Right forelimb (tissue), 1 donor: ENCODE data around the gene NCOA1.
"Not testable (repeated sequence)": the region's sequence is repeated elsewhere in the genome, so short reads cannot be mapped to it uniquely, and the experiment has no call there.

ENCODE experiments used
- DNase-seq: peaks from one replicate; pipeline ENCODE4 v3.0.0-alpha.2; 2018

NCOA1 gene

DNA sequence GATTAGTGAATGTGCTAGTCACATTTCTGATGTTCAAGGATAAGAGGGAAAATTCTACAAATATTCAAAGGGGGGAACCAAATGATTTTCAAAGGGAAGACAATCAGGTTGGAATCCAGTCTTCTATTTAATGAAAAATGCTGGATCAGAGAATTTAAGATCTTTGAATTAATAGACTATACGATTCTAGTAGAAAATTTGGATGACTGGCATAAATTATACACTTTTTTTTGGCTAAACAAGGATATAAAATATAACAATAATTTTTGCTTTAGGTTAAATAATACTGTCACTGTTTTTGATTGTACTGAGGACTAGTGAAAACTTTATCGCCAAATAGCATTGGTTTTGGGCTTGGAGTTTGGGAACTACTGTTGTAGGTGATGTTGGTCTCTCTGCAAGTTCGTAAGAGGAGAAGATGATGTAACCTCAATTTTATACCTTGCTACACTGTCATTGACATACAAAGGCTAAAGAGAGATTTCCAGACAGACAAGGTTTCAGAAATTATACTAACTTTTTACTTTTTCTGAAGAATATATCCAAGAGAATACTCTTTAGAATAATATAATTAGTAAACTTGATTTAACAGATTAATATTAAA lies 51.3 kb downstream of the NCOA1 start:
- no peak for DNase-seq

DNA sequence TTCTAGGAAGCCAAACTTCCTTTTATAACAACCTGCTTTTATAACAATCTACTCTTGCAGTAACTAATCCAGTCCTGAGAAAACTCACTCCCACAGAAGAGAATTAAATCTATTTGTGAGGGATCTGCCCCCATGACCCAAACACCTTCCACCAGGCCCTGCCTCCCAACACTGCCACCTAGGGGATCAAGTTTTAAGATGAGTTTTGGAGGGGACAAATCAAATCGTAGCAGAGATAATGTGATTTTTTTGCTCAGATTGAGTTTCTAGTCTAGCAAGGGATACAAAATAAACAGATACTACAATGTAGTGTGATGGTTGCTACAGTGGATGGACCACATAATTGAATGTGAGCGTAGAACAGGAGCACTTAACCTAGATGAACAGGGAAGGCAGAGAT lies 52.2 kb downstream of the NCOA1 start:
- DNase-seq: no peak

DNA sequence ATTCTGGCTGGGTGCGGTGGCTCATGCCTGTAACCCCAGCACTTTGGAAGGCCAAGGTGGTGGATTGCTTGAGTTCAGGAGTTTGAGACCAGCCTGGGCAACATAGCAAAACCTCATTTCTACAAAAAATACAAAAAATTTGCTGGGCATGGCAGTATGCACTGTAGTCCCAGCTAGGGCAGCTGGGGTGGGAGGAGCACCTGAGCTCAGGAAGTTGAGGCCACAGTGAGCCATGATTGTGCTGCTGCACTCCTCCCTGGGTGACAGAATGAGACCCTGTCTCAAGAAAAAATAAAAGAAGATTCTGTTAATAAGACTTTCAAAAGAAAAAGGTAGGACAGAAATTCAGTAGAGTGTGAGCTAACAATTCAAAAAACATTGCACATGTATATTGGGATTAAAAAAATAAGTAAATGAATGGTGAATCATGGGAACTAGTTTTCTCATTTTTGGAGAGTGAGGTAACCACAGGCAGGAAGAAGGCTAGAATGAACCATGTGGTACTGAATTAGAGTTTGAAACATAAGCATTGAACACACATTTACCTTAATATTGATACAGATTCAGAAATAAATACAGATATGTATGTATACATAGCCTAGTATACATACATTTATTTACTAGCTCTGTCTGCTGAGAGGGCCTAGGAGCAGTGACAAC lies 53.5 kb downstream of the NCOA1 start:
- no peak for DNase-seq

DNA sequence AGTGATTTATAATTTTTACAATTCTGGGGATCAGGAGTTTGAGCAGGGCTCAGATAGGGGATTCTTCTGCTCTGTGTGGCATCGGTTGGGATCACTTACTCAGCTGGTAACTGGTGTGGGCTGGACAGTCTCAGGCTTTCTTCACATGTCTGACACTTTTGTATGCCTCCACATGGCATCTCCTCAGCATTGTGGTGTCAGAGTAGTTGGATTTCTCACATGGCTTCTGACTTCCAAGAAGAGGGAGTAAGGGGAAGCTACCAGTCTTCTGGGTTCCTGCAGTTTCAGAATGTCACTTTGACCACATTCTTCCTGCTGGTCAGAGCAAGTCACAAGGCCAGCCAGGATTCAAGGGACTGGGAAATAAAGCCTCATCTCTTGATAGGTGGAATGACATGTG lies 55.6 kb downstream of the NCOA1 start:
- no peak for DNase-seq

DNA sequence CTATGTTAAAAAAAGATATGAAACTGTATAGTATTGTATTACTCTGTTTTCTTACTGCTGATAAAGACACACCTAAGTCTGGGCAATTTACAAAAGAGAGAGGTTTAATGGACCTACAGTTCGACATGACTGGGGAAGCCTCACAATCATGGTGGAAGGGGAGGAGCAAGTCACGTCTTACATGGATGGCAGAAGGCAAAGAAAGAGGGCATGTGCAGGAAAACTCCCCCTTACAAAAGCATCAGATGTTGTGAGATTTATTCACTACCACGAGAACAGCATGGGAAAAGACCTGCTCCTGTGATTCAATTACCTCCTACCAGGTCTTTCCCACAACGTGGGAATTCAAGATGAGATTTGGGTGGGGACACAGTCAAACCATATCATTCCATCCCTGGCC lies 57.0 kb downstream of the NCOA1 start:
- DNase-seq: no peak

DNA sequence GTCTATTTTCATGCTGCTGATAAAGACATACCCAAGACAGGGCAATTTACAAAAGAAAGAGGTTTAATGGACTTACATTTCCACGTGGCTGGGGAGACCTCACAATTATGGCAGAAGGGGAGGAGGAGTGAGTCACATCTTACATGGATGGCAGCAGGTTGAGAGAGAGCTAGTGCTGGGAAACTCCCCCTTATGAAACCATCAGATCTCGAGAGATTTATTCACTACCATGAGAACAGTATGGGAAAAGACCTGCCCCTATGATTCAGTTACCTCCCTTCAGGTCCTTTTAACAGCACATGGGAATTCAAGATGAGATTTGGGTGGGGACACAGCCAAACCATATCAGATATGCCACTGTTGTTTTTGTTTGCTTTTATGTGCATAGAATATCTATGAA lies 59.2 kb downstream of the NCOA1 start:
- not testable (repeated sequence) for DNase-seq

DNA sequence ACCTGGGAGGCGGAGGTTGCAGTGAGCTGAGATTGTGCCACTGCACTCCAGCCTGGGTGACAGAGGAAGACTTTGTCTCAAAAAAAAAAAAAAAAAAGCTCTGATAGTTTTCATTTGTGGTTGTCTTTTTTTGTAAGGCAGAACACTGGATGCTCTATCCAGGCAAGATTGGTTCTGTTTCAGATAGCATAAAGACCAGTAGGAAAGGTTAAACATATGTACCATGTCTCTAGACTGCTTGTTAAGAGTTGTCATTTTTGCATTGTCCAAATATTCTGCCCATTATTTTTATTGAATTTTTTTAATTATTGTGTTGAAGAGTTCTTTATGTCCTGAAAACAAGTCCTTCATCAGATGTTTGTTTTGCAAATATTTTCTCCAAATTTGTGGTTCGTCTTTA lies 60.0 kb downstream of the NCOA1 start:
- no peak for DNase-seq

DNA sequence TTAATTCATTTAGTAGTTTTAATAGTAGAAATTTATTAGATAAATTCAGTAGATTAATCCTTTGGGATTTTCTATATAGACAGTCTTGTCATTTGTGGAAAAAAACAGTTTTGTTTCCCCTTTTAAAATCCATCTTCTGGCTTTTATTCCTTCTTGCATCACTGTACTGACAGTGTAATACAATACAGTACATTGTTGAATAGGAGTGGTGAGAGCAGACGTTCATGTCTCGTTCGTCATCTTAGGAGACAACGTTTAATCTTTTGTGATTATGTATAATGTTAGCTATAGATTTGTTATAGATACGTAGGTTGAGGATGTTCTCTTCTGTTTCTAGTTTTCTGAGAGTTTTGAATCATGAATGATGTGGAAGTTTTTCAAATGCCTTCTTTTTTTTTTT lies 61.8 kb downstream of the NCOA1 start:
- DNase-seq: no peak

DNA sequence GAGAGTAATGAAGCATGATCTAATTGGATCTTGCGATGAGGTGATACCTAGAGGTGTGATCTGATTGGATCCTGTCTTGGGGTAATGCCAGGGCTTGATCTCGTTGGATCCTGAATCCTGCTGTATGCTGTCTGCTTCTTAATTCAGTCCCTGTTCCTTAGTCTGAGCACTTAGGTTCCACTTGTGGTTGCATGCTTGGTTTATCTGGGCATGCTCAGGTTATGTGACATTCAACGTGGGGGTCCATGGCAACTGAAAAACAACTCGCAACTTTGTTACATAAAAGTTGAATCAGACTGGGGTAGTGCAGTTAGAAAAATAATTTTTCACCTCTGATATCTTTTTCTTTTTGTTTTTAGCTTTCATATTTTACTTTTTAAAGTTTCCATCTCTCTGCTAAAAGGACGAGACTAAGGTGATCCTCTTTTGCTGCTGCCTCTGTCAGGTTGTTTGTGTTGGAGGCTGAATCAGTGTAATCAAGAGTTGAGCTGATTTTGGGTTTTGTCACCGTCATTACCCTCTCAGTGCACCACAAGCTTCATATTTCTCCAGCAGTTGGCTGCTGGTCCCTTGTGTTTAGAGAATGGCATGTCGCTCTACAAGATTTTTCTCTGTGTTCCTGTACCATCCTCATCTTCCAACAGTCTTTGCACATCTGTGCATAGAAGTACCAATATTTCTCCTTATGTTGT lies 67.9 kb downstream of the NCOA1 start:
- DNase-seq: no peak

DNA sequence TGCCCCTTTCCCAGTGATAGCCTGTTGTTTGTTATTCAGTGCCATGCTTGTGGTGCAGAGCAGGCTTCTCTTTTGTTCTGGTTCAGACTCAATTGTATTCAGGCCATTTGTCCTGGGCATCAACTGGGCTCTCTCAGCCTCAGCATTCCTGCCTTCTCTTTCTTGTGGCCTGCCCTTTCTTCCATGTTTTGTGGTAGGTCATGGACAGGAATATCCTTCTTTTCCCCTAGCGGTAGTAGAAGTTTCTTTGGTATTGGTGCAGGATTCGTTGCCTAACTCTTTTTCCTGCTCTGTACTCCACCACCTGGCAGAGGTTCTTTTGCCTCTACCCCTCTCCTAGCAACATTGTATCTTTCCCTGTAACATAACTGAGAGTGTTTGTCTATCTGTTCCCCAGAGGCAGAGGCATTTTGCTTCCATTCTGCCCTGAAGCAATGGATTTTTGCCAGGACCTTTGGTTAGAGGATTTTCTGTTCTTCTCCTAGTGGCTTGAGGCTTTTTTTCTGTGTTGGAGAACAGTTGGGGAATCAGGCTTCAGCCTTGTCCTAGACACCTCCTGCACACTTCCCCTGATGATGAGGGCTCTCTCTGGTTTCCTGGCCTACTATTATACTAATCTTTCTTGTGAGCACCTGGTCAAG lies 68.5 kb downstream of the NCOA1 start:
- DNase-seq: no peak

DNA sequence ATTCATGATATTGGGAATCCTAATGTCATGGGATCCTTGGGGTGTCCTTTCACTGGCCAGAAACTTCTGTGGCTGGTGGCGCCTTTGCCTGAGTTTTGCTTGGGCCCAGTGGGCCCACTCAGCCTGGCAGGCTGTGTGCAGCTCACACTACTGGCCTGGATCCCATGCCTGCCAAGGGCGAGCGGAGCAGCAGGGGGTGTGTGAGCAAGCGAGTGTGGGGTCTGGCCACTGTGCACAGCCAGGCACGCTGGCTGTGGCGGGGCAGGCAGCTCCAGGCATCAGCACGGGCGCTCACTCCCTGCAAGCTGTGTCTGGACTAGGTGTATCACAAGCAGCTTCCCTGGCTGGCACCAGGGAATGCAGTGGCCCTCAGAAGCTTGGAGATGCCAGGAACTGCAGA lies 74.5 kb downstream of the NCOA1 start:
- no peak for DNase-seq

DNA sequence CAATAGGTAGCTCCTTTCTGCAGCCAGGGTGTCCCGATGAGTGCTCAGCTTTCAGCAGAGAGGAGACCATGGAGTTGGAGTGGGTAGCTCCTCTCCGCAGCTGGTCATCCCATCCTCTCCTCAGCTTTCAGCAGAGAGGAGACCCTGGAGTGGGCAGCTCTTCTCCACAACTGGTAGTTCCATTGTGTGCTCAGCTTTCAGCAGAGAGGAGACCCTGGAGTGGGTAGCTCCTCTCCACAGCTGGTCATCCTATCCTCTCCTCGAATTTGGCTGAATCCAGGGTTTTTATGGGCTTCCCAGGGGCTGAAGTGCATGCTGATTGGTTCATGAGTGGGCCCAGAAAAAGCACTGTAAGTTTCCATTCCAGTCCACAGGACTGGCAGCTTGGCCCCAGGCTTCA lies 75.2 kb downstream of the NCOA1 start:
- DNase-seq: no peak

DNA sequence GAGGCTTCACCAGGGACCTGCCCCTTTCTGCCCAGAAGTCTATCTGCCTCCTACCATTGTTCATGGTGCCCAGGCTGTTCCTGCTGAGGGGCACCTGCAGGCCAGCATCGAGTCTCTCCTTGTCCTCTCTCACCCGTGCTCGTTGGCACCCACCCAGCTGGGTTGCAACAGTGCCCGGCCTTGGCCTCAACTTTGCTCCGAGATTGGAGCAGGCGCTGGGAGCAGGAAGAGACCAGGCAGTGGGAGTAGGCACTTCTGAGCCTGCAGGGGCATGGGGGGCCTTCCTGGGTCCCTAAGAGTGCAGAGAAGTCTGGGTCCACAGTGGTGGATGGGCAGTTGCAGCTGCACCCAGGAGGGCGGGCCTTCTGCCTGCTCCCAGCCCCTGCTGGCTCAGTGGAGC lies 75.6 kb downstream of the NCOA1 start:
- no peak for DNase-seq

DNA sequence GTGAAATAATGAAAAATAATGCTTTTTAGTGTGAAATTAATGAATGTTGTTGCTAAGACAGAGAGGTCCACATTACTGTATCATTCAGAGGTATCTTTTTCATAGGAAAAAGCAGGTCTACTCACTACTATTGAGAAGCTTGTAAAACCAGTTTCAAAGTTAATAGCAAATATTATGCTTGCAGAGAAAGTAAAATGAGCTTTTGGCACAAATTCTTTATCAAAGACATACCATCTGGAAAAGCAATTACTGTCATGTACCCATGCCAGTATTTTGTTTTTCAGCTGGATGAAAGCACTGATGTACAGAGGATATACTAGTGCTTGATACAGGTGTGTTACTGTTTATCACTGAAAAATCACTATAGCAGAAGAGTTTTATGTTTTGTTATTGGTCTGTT lies 77.5 kb downstream of the NCOA1 start:
- DNase-seq: no peak

DNA sequence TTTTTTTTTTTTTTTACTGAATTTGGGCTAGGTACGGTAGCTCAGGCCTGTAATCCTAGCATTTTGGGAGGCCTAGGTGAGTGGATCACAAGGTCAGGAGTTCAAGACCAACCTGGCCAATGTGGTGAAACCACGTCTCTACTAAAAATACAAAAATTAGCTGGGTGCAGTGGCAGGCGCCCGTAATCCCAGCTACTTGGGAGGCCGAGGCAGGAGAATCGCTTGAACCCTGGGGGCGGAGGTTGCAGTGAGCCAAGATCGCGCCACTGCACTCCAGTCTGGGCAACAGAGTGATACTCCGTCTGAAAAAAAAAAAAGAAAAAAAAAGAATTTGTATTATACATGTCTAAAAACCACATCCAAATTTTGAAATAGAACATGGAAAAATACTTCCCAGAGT lies 78.5 kb downstream of the NCOA1 start:
- DNase-seq: not testable (repeated sequence)

DNA sequence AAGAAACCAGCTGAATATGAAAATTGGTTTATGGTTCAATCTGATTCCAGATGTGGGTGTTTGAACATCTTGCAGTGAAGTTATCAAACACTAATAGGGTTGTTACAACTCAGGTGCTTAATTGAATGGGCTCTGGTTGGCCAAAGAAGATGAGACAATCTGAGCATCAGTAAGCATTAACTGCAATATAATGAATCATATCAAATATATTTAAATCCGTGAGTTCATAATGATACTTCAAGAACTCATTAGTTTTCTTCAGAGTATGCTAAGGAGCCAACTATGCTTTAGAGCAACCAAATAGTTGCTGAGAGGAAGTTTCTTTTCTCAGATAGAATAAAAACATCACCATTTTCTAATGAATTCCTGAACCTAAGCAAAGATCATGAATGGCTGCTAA lies 79.2 kb downstream of the NCOA1 start:
- no peak for DNase-seq

DNA sequence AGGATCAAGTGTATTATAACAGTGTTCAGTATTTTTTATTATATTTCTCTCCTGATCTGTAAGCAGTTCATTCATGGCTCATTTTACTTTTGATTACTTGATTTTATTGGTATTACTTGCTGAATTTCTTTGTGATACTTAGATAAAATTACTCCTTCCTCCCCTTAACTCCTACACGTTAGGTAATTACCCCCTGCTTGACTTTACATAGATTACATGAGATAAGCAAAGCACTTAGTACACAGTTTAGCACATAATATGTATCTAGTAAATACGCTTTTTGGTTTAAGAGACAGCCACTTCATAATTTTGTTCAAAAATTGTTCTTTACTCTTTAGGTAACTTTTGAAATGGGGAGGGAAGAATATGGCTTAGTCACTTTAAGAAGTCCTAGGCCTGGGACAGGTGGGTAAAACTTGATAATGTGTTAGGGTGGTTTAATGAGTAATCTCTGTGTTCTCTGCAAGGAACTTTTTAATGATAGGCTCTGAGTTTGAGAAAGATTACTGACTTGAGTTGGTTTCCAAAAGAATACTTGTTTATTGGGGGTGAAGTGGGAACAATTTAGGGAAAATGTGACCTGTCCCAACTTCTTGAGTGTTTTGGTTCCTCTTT lies 80.9 kb downstream of the NCOA1 start:
- no peak for DNase-seq

DNA sequence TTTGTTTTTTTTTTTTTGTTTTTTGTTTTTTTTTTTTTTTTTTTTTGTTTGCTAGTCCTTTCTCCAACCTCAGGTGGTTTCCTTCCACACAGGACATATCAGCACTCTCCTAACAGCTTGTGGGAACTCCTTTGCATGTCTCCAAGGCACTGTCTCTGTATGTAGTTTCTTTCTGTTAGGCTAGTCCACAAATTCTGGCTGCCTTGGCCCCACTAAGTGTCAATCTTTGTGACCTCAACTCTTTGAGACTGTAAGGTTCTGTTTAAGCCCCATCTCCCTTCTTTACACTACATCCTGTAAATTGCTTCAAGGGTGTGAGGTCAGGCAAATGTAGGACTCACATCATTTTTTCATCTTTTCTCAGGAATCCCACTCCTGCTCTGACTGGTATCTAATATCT lies 85.1 kb downstream of the NCOA1 start:
- DNase-seq: no peak

DNA sequence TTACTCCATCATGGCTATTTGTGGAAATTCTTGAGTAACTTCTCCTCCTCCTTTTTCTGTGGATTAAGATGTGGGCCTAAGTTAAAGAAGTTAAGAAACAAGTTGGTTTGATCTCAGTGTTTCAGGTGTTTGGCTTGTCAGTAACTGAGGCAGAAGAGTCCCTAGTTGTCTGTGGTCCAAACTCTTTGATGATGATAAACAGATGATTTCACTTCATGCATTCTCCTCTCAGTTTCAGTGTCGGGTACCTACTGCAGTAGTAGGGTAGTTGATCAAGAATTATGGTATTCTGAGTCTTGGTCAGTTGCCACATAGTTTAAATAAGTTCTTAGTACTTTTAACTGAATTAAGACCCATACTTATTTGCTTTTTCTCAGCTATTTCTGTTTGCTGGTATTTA lies 85.6 kb downstream of the NCOA1 start:
- DNase-seq: no peak

DNA sequence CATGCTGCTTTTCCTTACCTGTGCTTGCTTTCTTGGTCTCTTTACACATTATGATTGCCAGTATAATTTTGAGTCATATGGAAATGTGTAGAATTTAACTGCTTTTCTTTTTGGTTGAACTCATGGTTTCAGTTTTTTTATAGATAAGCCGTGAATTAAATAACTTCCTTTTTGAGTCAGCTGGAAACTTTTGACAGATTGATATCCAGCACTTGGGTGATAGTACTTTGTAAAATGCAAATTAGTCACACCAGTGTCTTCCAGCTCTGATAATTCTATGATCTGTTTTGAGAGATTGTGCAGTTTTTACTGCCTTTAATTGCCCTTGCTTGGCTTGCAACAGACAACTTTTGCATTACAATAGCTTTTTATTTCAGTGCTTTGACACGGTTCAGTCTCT lies 86.4 kb downstream of the NCOA1 start:
- DNase-seq: no peak

DNA sequence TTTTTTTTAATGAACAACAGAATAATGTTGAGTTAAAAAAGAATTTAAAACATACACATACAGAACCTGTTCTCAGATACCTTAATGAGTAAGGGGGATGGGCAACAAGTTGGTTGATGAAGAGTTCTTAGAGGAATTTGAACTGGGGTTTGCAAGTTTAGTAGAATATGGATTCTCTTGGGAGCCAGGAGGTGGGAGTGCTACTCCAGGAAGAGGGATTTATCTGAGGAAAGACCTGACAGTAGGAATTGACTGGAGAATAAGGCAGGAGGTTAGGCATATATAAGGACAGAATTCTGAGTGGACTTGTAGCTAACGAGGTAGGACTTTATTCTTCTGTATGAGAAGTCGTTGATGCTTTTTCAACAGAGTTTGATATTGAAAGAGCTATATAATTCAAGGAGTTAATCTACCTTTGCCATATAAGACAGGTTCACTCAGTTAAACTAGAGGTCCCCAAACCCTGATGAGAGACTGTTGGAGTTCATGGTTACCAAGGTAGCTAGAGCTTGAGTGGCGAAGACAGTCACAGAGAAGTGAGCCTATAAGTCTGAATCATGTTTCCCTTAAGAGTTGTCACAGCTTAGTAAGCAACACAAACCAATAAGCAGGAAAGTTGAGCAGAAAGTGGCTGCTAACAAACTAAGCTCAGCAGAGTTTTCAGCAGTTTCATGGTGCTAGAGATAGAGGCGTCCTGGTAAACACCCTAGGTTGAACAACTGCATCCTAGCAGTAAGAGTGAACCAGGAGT lies 88.2 kb downstream of the NCOA1 start:
- DNase-seq: no peak

DNA sequence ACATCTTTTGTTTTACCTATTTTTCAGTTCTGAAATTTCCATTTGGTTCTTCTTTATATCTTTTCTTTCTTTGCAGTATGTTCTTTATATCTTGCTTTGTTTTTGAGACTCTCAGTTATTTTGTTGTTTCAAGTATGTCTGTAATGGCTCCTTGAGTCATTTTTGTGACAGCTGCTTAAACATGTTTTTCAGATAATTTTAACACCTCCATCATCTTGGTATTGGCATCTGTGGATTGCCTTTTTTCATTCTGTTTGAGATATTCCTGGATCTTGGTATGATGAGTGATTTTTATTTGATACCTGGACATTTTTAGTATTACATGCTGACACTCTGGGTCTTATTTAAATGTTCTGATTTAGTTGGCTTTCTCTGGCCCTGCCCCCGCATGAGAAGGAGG lies 89.5 kb downstream of the NCOA1 start:
- no peak for DNase-seq

DNA sequence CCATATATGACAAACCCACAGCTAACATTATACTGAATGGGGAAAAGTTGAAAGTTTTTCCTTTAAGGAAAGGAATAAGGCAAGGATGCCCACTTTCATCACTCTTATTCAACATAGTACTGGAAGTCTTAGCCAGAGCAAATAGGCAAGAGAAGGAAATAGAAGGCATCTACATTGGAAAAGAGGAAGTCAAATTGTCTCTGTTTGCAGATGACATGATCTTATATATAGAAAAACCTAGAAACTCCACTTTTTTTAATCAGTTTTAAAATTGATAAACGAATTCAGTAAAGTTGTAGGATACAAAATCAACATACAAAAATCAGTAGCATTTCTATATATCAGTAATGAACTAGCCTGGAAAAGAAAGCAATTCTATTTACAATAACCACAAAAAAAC lies 90.9 kb downstream of the NCOA1 start:
- DNase-seq: not testable (repeated sequence)
